K562 (cell line): ENCODE data around the gene GPR152. TPM values are rescaled to one million over a fixed set of nuclear protein-coding genes. Genes with fewer than 3 reads are reported as not detected.
A peak's percentile ranks its signal among the peaks of the same experiment; 100 is the strongest.

Experiments used
- ARID2 ChIP-seq: fragments of 450-650 bp; IDR thresholded peaks from 2 replicates; pipeline ENCODE4 v1.6.1; 2017; ENCODE audit warnings: antibody characterized with exemption, mild to moderate bottlenecking
- ATF3 ChIP-seq, 2 experiments: fragments of 450-650 bp in 1 of 2; sonication (generic) in 1 of 2; formaldehyde crosslinking in 1 of 2; IDR thresholded peaks in 1 of 2; conservative IDR thresholded peaks in 1 of 2; 2 replicates each; pipeline versions ENCODE4 v1.6.1 to v1.8.1; 2016 to 2023; ENCODE audit warnings: mild to moderate bottlenecking in 2 of 2, moderate library complexity in 2 of 2, inconsistent platforms in 1 of 2, missing genetic modification reagents in 1 of 2
- C11orf30 ChIP-seq: fragments of 450-650 bp; IDR thresholded peaks from 2 replicates; pipeline ENCODE4 v1.6.1; 2016; ENCODE audit warnings: low read depth, mild to moderate bottlenecking
- CBX1 ChIP-seq: sonication (generic); IDR thresholded peaks from 2 replicates; pipeline ENCODE4 v1.6.1; 2016; ENCODE audit warnings: antibody characterized with exemption, low read depth, mild to moderate bottlenecking
- CHD1 ChIP-seq: fragments of 200-600 bp; sonication (generic); IDR thresholded peaks from one replicate; pipeline ENCODE4 v1.6.1; 2012; ENCODE audit warnings: mild to moderate bottlenecking, moderate library complexity, low read length, inconsistent platforms
- JUN ChIP-seq, 2 experiments: sonication (generic) in 1 of 2; formaldehyde crosslinking in 1 of 2; IDR thresholded peaks; 2 replicates each; pipeline versions ENCODE4 v1.6.1 to v1.8.0; 2012 to 2022; ENCODE audit warnings: borderline replicate concordance in 2 of 2, mild to moderate bottlenecking in 2 of 2, improper control_type of control experiment in 1 of 2, low read depth in 1 of 2, low read length in 1 of 2, missing genetic modification reagents in 1 of 2
- KLF6 ChIP-seq: fragments of 250-450 bp; sonication (Bioruptor Pico); IDR thresholded peaks from 2 replicates; pipeline ENCODE4 v1.4.0; 2020; ENCODE audit warnings: mild to moderate bottlenecking, moderate library complexity, borderline replicate concordance
- NR1H2 ChIP-seq: sonication (generic); formaldehyde crosslinking; IDR thresholded peaks from 2 replicates; pipeline ENCODE4 v1.4.0; 2020; ENCODE audit warnings: mild to moderate bottlenecking, missing genetic modification reagents
- NR2F6 ChIP-seq: fragments of 450-650 bp; formaldehyde crosslinking; IDR thresholded peaks from 2 replicates; pipeline ENCODE4 v1.4.0; 2020; ENCODE audit warnings: mild to moderate bottlenecking
- POLR2G ChIP-seq: fragments of 200-400 bp; formaldehyde crosslinking; IDR thresholded peaks from 2 replicates; pipeline ENCODE4 v1.6.1; 2017; ENCODE audit warnings: low read depth, mild to moderate bottlenecking, antibody characterized with exemption, low read length, moderate library complexity
- RBFOX2 ChIP-seq: fragments of 200-400 bp; formaldehyde crosslinking; IDR thresholded peaks from 2 replicates; pipeline ENCODE4 v1.6.1; 2017; ENCODE audit warnings: low read depth, mild to moderate bottlenecking, low read length, moderate library complexity
- RBM22 ChIP-seq: fragments of 200-400 bp; formaldehyde crosslinking; IDR thresholded peaks from 2 replicates; pipeline ENCODE4 v1.6.1; 2018; ENCODE audit warnings: low read length, low read depth; ENCODE audit not compliant: poor library complexity, severe bottlenecking
- RFX5 ChIP-seq: IDR thresholded peaks from 2 replicates; pipeline ENCODE4 v1.6.1; 2011; ENCODE audit warnings: low read depth, mild to moderate bottlenecking, improper control_type of control experiment, low read length
- SMC3 ChIP-seq: conservative IDR thresholded peaks from 2 replicates; pipeline ENCODE4 v1.6.1; 2011; ENCODE audit warnings: low read depth, low read length, improper control_type of control experiment; ENCODE audit not compliant: insufficient read depth
- ZNF174 ChIP-seq: fragments of 250-450 bp; sonication (Bioruptor Pico); IDR thresholded peaks from 2 replicates; pipeline ENCODE4 v1.4.0; 2020; ENCODE audit warnings: mild to moderate bottlenecking
- ZNF239 ChIP-seq: fragments of 250-450 bp; sonication (Bioruptor Pico); IDR thresholded peaks from 2 replicates; pipeline ENCODE4 v1.4.0; 2020; ENCODE audit warnings: mild to moderate bottlenecking
- ZNF324 ChIP-seq: fragments of 250-450 bp; sonication (Bioruptor Pico); IDR thresholded peaks from 2 replicates; pipeline ENCODE4 v1.4.0; 2020; ENCODE audit warnings: mild to moderate bottlenecking
- ZNF766 ChIP-seq: fragments of 200-800 bp; sonication (Bioruptor generic); conservative IDR thresholded peaks from 2 replicates; pipeline ENCODE4 v1.6.1; 2016; ENCODE audit warnings: missing genetic modification characterization, missing compliant biosample characterization
- ZNF830 ChIP-seq: fragments of 250-450 bp; sonication (Bioruptor Pico); IDR thresholded peaks from 2 replicates; pipeline ENCODE4 v1.5.0; 2021; ENCODE audit warnings: mild to moderate bottlenecking
- polyA plus RNA-seq, 8 experiments: library from polyadenylated mRNA; depleted of rRNA in 4 of 8; stranded (reverse) in 5 of 8; unstranded in 3 of 8; fragments of >200 nt; fragmentation: Nextera tagmentation in 2 of 8; fragmentation: Illumina TruSeq in 1 of 8; extraction: Ambion mirVana in 2 of 8; extraction: Trizol in 1 of 8; gene quantifications; 2 replicates each; pipeline versions ENCODE4 v1.2.1 to v1.2.3, GENCODE V29; 2011 to 2014; ENCODE audit warnings: inconsistent platforms in 1 of 8, missing spikeins in 1 of 8
- total RNA-seq, 7 experiments: library from RNA; depleted of rRNA in 6 of 7; stranded (reverse); fragments of >200 nt in 6 of 7; fragmentation: Illumina TruSeq in 2 of 7; extraction: Trizol in 2 of 7; gene quantifications; 2 replicates each; pipeline versions ENCODE4 v1.2.1 to v1.2.3, GENCODE V29; 2011 to 2021; ENCODE audit warnings: low replicate concordance in 1 of 7
- TF ChIP-seq, protein P1 (sequence below): sonication (generic); formaldehyde crosslinking; IDR thresholded peaks from 2 replicates; pipeline ENCODE4 v1.8.0; 2022; ENCODE audit warnings: missing genetic modification reagents, mild to moderate bottlenecking, moderate library complexity, borderline replicate concordance
- TF ChIP-seq, protein P2 (sequence below): sonication (generic); IDR thresholded peaks from 2 replicates; pipeline ENCODE4 v1.6.1; 2016

The GPR152 gene
- total and polyA plus RNA-seq, 9 of the 15 experiments (the other 6 are each of a cell fraction or from before 2014, with no cell fraction given), result not detected

DNA sequence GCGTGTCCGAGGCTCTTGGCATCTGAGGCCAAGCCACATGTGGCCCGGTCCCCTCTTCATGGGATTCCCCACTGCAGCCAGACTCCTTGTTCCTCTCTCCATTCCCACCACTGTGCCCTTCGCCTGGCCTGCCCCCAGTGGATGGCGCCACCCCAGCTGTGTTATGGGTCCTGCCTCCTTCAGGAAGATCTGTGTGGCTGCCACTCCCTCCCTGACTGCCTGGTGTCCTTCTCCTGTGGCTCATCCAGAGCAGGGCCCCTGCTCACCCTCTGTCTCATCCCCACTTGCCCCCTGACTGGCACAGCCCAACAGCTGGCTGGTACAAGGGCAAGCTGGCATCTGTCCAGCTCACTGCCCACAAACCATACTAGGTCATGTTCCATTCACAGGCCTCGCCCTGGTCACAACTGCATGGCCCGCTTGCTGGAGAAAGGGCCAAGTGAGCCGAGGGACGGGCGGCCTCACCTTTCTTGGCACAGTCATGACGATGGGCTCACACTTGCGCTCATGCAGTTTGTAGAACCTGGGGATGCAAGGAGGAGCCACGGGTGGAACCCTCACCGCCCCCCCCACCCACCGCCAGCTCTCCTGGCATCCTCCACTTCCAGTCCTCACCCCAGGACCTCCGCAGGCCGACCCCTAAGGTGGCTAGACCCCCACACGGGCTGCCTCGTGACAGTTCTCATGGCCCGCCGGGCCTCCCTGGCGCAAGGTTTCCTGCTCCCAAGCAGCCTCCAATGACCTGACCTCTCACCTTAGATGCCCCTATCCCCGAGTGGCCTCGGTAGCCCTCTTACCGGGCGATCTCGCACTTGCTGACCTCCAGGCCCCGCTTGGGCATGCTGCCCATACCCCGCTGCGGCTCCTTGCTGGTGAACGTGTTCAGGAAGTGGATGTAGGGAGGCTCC, 13.0 kb downstream of the GPR152 start (continued):
- TF ChIP-seq ZNF830 (CRISPR knock-in tag) (no peak), ZNF174 (no peak), RBM22 (no peak), ZNF324 (no peak), POLR2G (peak; percentile 60), CHD1 (no peak), C11orf30 (no peak), KLF6 (CRISPR knock-in tag) (no peak), ARID2 (no peak), NR2F6 (CRISPR knock-in tag) (no peak), RBFOX2 (0 out of 2 replicates have a peak, but pooled peaks have one; percentile 53), ATF3 (IDR thresholded peaks at IDR 0.05) (no peak), ATF3 (CRISPR knock-in tag; conservative IDR thresholded peaks at IDR 0.05) (no peak), RFX5 (no peak), ZNF239 (CRISPR knock-in tag) (no peak), ZNF766 (CRISPR knock-in tag) (no peak), SMC3 (no peak), JUN (IDR thresholded peaks at IDR 0.05; ENCODE audit: borderline replicate concordance, low read depth, low read length) (no peak), JUN (CRISPR knock-in tag; IDR thresholded peaks at IDR 0.05; ENCODE audit: borderline replicate concordance) (no peak), NR1H2 (no peak), CBX1 (0 out of 2 replicates have a peak, but pooled peaks have one; percentile 7)
- TF ChIP-seq, protein P1, sequence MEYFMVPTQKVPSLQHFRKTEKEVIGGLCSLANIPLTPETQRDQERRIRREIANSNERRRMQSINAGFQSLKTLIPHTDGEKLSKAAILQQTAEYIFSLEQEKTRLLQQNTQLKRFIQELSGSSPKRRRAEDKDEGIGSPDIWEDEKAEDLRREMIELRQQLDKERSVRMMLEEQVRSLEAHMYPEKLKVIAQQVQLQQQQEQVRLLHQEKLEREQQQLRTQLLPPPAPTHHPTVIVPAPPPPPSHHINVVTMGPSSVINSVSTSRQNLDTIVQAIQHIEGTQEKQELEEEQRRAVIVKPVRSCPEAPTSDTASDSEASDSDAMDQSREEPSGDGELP, result 0 out of 2 replicates have a peak, but pooled peaks have one; percentile 13
- TF ChIP-seq, protein P2, sequence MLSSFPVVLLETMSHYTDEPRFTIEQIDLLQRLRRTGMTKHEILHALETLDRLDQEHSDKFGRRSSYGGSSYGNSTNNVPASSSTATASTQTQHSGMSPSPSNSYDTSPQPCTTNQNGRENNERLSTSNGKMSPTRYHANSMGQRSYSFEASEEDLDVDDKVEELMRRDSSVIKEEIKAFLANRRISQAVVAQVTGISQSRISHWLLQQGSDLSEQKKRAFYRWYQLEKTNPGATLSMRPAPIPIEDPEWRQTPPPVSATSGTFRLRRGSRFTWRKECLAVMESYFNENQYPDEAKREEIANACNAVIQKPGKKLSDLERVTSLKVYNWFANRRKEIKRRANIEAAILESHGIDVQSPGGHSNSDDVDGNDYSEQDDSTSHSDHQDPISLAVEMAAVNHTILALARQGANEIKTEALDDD, result no peak
- TF ChIP-seq, all 486 proteins: peak for 8
